Measurements from ENCODE around the gene BCAS1. TPM values are rescaled to one million over a fixed set of nuclear protein-coding genes. Genes with fewer than 3 reads are reported as not detected.

BCAS1 gene
- total RNA-seq, 4 donors from 2014 or later, result 0.97 to 9.3 (median 4.4) TPM

GRCh38 chr20:54065601-54066038 lies 4.8 kb downstream of the BCAS1 start:
- no peak for DNase-seq
- H3K27ac ChIP-seq, result no peak overlapping the region
- WGBS, 2 donors, result 62 to 80% methylated on average over 7 of the region's 7 CpGs

GRCh38 chr20:54064939-54065338 lies 5.5 kb downstream of the BCAS1 start:
- H3K27ac ChIP-seq, result no peak overlapping the region
- WGBS, 2 donors, result 79 to 85% methylated on average over 7 of the region's 7 CpGs
- no peaks in the 10 kb centered on the region for H3K9me3 ChIP-seq
- H3K4me1 ChIP-seq, result peaks cover 0 to 43% (median 12%) of the 10 kb centered on the region in 3 donors
- H3K36me3 ChIP-seq, result no peaks in the 10 kb centered on the region
- DNase-seq, result no peak
- TF ChIP-seq POLR2A (IDR thresholded peaks at IDR 0.05), result no peak
- TF ChIP-seq CTCF (IDR thresholded peaks at IDR 0.05), result no peak
- intact Hi-C loops (cut with DNase I), result no loop called here
- H3K27me3 ChIP-seq, result no peaks in the 10 kb centered on the region
- no peak overlapping the region for H3K4me3 ChIP-seq

More at GRCh38 chr20:54065601-54066038, 4.8 kb downstream of the BCAS1 start:
- no peak for TF ChIP-seq POLR2A (IDR thresholded peaks at IDR 0.05)
- TF ChIP-seq CTCF (IDR thresholded peaks at IDR 0.05), result no peak
- no peaks in the 10 kb centered on the region for H3K9me3 ChIP-seq
- H3K36me3 ChIP-seq, result no peaks in the 10 kb centered on the region
- H3K27me3 ChIP-seq, result no peaks in the 10 kb centered on the region
- H3K4me3 ChIP-seq, result no peak overlapping the region
- H3K4me1 ChIP-seq, result peaks cover 0 to 50% (median 12%) of the 10 kb centered on the region in 3 donors
- intact Hi-C loops (cut with DNase I), result no loop called here

- Histone ChIP-seq H3K27me3 (no peaks in the 10 kb centered on the region), H3K4me3 (no peak overlapping the region), H3K36me3 (no peaks in the 10 kb centered on the region), H3K27ac (no peak overlapping the region), H3K4me1 (peaks cover 0 to 41% (median 12%) of the 10 kb centered on the region in 3 donors), H3K9me3 (no peaks in the 10 kb centered on the region)
- DNase-seq, result no peak
- intact Hi-C loops (cut with DNase I), result no loop called here
- TF ChIP-seq POLR2A (IDR thresholded peaks at IDR 0.05) (no peak), CTCF (IDR thresholded peaks at IDR 0.05) (no peak)
- WGBS, 2 donors, result 58 to 77% methylated on average over 7 to 9 of the region's 11 CpGs
Observed at GRCh38 chr20:54063992-54064676, 6.3 kb downstream of the BCAS1 start.

- DNase-seq, result no peak
Observed at GRCh38 chr20:54063580-54063979, 6.8 kb downstream of the BCAS1 start.

More at GRCh38 chr20:54063580-54063979, 6.8 kb downstream of the BCAS1 start:
- H3K4me1 ChIP-seq, result peaks cover 0 to 38% (median 12%) of the 10 kb centered on the region in 3 donors
- TF ChIP-seq POLR2A (IDR thresholded peaks at IDR 0.05) (no peak), CTCF (IDR thresholded peaks at IDR 0.05) (no peak)
- H3K9me3 ChIP-seq, result no peaks in the 10 kb centered on the region
- no peak overlapping the region for H3K4me3 ChIP-seq
- 62 to 65% methylated on average over 3 of the region's 3 CpGs for WGBS, 2 donors
- no peak overlapping the region for H3K27ac ChIP-seq
- intact Hi-C loops (cut with DNase I), result no loop called here
- H3K27me3 ChIP-seq, result no peaks in the 10 kb centered on the region
- H3K36me3 ChIP-seq, result no peaks in the 10 kb centered on the region
